Astrocyte (in vitro differentiated cells and primary cell): ENCODE measurements around the gene CTNND2. TPM values are rescaled to one million over a fixed set of nuclear protein-coding genes. Genes with fewer than 3 reads are reported as not detected.

ENCODE experiments used
- DNase-seq: peaks from one replicate; pipeline ENCODE4 v3.0.0-alpha.2; 2010; ENCODE audit warnings: low read depth
- FAIRE-seq: peaks from 2 replicates; lab custom pipeline; 2011; peaks lifted over from hg19 to GRCh38; lab: Jason Lieb, UNC
- H2AFZ ChIP-seq: 2 replicates; pipeline ENCODE4 v1.6.0; 2012; ENCODE audit warnings: low read depth, low read length, inconsistent platforms
- H3K27ac ChIP-seq: 2 replicates; pipeline ENCODE4 v1.5.1; 2011; ENCODE audit warnings: low read depth, low read length, inconsistent platforms
- H3K27me3 ChIP-seq: 2 replicates; pipeline ENCODE4 v1.6.0; 2011; ENCODE audit warnings: low read length, inconsistent platforms; ENCODE audit not compliant: insufficient read depth
- H3K36me3 ChIP-seq: 2 replicates; pipeline ENCODE4 v1.5.1; 2011; ENCODE audit warnings: low read length, inconsistent platforms; ENCODE audit not compliant: insufficient read depth
- H3K4me1 ChIP-seq: 2 replicates; pipeline ENCODE4 v1.5.1; 2011; ENCODE audit warnings: low read length, inconsistent platforms; ENCODE audit not compliant: insufficient read depth
- H3K4me2 ChIP-seq: 2 replicates; pipeline ENCODE4 v1.6.0; 2012; ENCODE audit warnings: low read length, inconsistent platforms
- H3K4me3 ChIP-seq: 2 replicates; pipeline ENCODE4 v1.5.1; 2011; ENCODE audit warnings: low read depth, mild to moderate bottlenecking, low read length, inconsistent platforms; ENCODE audit not compliant: insufficient read depth
- H3K79me2 ChIP-seq: 2 replicates; pipeline ENCODE4 v1.6.0; 2012; ENCODE audit warnings: mild to moderate bottlenecking, low read length, inconsistent platforms; ENCODE audit not compliant: insufficient read depth
- H3K9ac ChIP-seq: 2 replicates; pipeline ENCODE4 v1.6.0; 2012; ENCODE audit warnings: mild to moderate bottlenecking, low read length, inconsistent platforms
- H3K9me3 ChIP-seq: 2 replicates; pipeline ENCODE4 v1.5.1; 2012; ENCODE audit warnings: low read depth, mild to moderate bottlenecking, low read length, inconsistent platforms; ENCODE audit not compliant: insufficient read depth
- H4K20me1 ChIP-seq: 2 replicates; pipeline ENCODE4 v1.6.0; 2012; ENCODE audit warnings: low read length, inconsistent platforms; ENCODE audit not compliant: insufficient read depth
- H3K27ac Mint-ChIP-seq: one replicate; pipeline ENCODE4 v1.8.0; 2021; ENCODE audit warnings: mild to moderate bottlenecking, mixed read lengths; ENCODE audit not compliant: unreplicated experiment
- H3K27me3 Mint-ChIP-seq: one replicate; pipeline ENCODE4 v1.8.0; 2021; ENCODE audit warnings: low read depth, mixed read lengths; ENCODE audit not compliant: unreplicated experiment
- H3K36me3 Mint-ChIP-seq: one replicate; pipeline ENCODE4 v1.8.0; 2021; ENCODE audit warnings: low read depth, mixed read lengths; ENCODE audit not compliant: unreplicated experiment
- H3K4me1 Mint-ChIP-seq: one replicate; pipeline ENCODE4 v1.8.0; 2021; ENCODE audit warnings: low read depth, mixed read lengths; ENCODE audit not compliant: unreplicated experiment
- H3K4me3 Mint-ChIP-seq: one replicate; pipeline ENCODE4 v1.8.0; 2021; ENCODE audit warnings: mild to moderate bottlenecking, moderate library complexity, mixed read lengths; ENCODE audit not compliant: unreplicated experiment
- H3K9me3 Mint-ChIP-seq: one replicate; pipeline ENCODE4 v1.8.0; 2021; ENCODE audit warnings: mild to moderate bottlenecking, mixed read lengths; ENCODE audit not compliant: unreplicated experiment
- EZH2 ChIP-seq: IDR thresholded peaks from 2 replicates; pipeline ENCODE4 v1.6.1; 2012; ENCODE audit warnings: mild to moderate bottlenecking, low read length, inconsistent platforms; ENCODE audit not compliant: insufficient read depth
- total RNA-seq: library from RNA; stranded (reverse); gene quantifications from 2 replicates; pipeline ENCODE4 v1.2.1, GENCODE V29; 2021
- TF ChIP-seq, protein P1 (sequence below): IDR thresholded peaks from 2 replicates; pipeline ENCODE4 v1.5.1; 2011; ENCODE audit warnings: low read depth, mild to moderate bottlenecking, inconsistent platforms, low read length, moderate library complexity; ENCODE audit not compliant: insufficient read depth

Gene CTNND2
- total RNA-seq, 1 donor from 2014 or later = 4.5 TPM

DNA sequence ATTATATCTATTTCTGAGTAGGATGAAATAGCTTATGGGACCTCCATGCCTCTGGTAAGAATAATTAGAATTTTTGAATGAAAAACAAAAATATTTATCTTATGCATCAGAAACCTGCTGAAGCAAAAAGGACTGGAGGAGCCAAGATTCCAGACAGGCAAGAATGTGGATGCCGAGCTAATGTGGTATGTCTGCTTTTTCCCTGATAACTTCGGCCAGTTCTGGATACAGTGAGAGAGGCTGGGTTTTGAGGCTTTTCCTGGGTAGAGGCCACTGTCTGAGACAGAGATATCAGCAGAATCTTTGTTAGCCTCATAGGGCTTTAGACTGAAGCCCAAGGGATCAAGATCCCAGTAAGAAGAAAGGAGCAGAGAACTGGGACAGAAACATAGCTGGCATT is 5.2 kb upstream of the CTNND2 start:
- Histone ChIP-seq H3K27ac (no peak overlapping the region), H3K4me1 (no peaks in the 10 kb centered on the region), H3K27me3 (peaks cover 10% of the 10 kb centered on the region), H3K4me3 (no peak overlapping the region), H3K4me2 (no peak overlapping the region), H3K9ac (no peak overlapping the region), H3K79me2 (no peaks in the 10 kb centered on the region), H3K36me3 (no peaks in the 10 kb centered on the region), H2AFZ (no peak overlapping the region), H3K9me3 (no peaks in the 10 kb centered on the region), H4K20me1 (no peaks in the 10 kb centered on the region)
- Mint-ChIP-seq H3K4me1 (peaks cover 3% of the 10 kb centered on the region), H3K4me3 (no peak overlapping the region), H3K27ac (peak overlapping the region; percentile 80), H3K36me3 (no peaks in the 10 kb centered on the region), H3K27me3 (peaks cover 15% of the 10 kb centered on the region), H3K9me3 (no peaks in the 10 kb centered on the region)
- DNase-seq = peak; percentile 38
- TF ChIP-seq, protein P1, sequence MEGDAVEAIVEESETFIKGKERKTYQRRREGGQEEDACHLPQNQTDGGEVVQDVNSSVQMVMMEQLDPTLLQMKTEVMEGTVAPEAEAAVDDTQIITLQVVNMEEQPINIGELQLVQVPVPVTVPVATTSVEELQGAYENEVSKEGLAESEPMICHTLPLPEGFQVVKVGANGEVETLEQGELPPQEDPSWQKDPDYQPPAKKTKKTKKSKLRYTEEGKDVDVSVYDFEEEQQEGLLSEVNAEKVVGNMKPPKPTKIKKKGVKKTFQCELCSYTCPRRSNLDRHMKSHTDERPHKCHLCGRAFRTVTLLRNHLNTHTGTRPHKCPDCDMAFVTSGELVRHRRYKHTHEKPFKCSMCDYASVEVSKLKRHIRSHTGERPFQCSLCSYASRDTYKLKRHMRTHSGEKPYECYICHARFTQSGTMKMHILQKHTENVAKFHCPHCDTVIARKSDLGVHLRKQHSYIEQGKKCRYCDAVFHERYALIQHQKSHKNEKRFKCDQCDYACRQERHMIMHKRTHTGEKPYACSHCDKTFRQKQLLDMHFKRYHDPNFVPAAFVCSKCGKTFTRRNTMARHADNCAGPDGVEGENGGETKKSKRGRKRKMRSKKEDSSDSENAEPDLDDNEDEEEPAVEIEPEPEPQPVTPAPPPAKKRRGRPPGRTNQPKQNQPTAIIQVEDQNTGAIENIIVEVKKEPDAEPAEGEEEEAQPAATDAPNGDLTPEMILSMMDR = no peak
- TF ChIP-seq EZH2 = no peak
- no peak for FAIRE-seq

DNA sequence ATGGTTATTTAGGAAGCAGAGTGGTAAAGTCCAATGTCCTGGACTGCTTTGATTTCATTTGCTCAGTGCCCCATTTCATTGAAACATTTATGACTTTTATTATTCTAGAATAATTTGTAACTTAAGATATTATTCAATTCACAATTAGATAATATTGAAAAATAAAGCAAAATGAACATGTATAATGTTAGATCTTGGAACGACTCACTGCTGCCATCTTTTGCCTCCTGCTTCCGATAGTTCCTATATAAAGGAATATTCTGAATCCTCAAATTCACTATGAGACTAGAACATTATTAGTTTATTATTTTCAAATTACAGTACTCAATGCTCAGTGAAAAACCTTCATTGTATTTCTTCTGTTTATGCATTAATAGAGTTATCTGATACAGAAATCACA is 2.3 kb upstream of the CTNND2 start:
- Histone ChIP-seq H3K4me3 (no peak overlapping the region), H3K4me2 (no peak overlapping the region), H2AFZ (no peak overlapping the region), H3K4me1 (peaks cover 4% of the 10 kb centered on the region), H3K27ac (no peak overlapping the region), H3K36me3 (no peaks in the 10 kb centered on the region), H4K20me1 (no peaks in the 10 kb centered on the region), H3K27me3 (peaks cover 15% of the 10 kb centered on the region), H3K9me3 (no peaks in the 10 kb centered on the region), H3K9ac (no peak overlapping the region), H3K79me2 (no peaks in the 10 kb centered on the region)
- FAIRE-seq = no peak
- TF ChIP-seq, protein P1 = no peak
- no peak for TF ChIP-seq EZH2
- no peak for DNase-seq
- no peak overlapping the region for H3K27ac Mint-ChIP-seq
- H3K36me3 Mint-ChIP-seq = no peaks in the 10 kb centered on the region
- H3K4me3 Mint-ChIP-seq = no peak overlapping the region
- peaks cover 3% of the 10 kb centered on the region for H3K4me1 Mint-ChIP-seq
- peaks cover 29% of the 10 kb centered on the region for H3K27me3 Mint-ChIP-seq
- no peaks in the 10 kb centered on the region for H3K9me3 Mint-ChIP-seq

- Histone ChIP-seq H3K27me3 (peaks cover 15% of the 10 kb centered on the region), H3K4me1 (peaks cover 4% of the 10 kb centered on the region), H3K36me3 (no peaks in the 10 kb centered on the region), H4K20me1 (no peaks in the 10 kb centered on the region), H2AFZ (peak overlapping the region; percentile 19), H3K9me3 (no peaks in the 10 kb centered on the region), H3K27ac (no peak overlapping the region), H3K4me3 (no peak overlapping the region), H3K4me2 (peak overlapping the region; percentile 82), H3K79me2 (no peaks in the 10 kb centered on the region), H3K9ac (no peak overlapping the region)
- TF ChIP-seq, protein P1 = no peak
- TF ChIP-seq EZH2 = no peak
- Mint-ChIP-seq H3K36me3 (no peaks in the 10 kb centered on the region), H3K27me3 (peaks cover 30% of the 10 kb centered on the region), H3K27ac (no peak overlapping the region), H3K4me1 (peaks cover 3% of the 10 kb centered on the region), H3K4me3 (peak overlapping the region; percentile 79), H3K9me3 (no peaks in the 10 kb centered on the region)
- DNase-seq = no peak
- no peak for FAIRE-seq
Observed at GRCh38 chr5:11905206-11905605, 960 bp upstream of the CTNND2 start.
